HepG2 (cell line): ENCODE data around the gene ENG. TPM values are rescaled to one million over a fixed set of nuclear protein-coding genes. Genes with fewer than 3 reads are reported as not detected.

Experiments used
- AFF4 ChIP-seq: sonication (generic); formaldehyde crosslinking; IDR thresholded peaks from 2 replicates; pipeline ENCODE4 v1.4.0; 2020; ENCODE audit warnings: missing genetic modification reagents
- ATF3 ChIP-seq: sonication (generic); formaldehyde crosslinking; IDR thresholded peaks from 2 replicates; pipeline ENCODE4 v1.4.0; 2020; ENCODE audit warnings: missing genetic modification reagents
- CENPBD1 ChIP-seq: sonication (generic); formaldehyde crosslinking; IDR thresholded peaks from 2 replicates; pipeline ENCODE4 v1.8.0; 2022; ENCODE audit warnings: missing genetic modification reagents, low read depth, mild to moderate bottlenecking, borderline replicate concordance
- DDIT3 ChIP-seq: sonication (generic); formaldehyde crosslinking; IDR thresholded peaks from 2 replicates; pipeline ENCODE4 v1.4.0; 2020; ENCODE audit warnings: mild to moderate bottlenecking, missing genetic modification reagents
- HCFC1 ChIP-seq: fragments of 150-350 bp; IDR thresholded peaks from 2 replicates; pipeline ENCODE4 v1.6.1; 2014; ENCODE audit warnings: low read depth, low read length
- HOXA3 ChIP-seq: sonication (generic); formaldehyde crosslinking; IDR thresholded peaks from 2 replicates; pipeline ENCODE4 v1.5.0; 2020; ENCODE audit warnings: missing genetic modification reagents
- ISL2 ChIP-seq: sonication (generic); formaldehyde crosslinking; IDR thresholded peaks from 2 replicates; pipeline ENCODE4 v1.5.0; 2020; ENCODE audit warnings: missing genetic modification reagents
- MIER2 ChIP-seq: IDR thresholded peaks from 2 replicates; pipeline ENCODE4 v1.6.1; 2016; ENCODE audit warnings: missing biosample characterization, missing genetic modification reagents
- NFIC ChIP-seq: IDR thresholded peaks from 2 replicates; pipeline ENCODE4 v1.6.1; 2012; ENCODE audit warnings: mild to moderate bottlenecking, low read length, inconsistent platforms
- NFRKB ChIP-seq: fragments of 450-650 bp; IDR thresholded peaks from 2 replicates; pipeline ENCODE4 v1.6.1; 2017
- SNAPC4 ChIP-seq: sonication (generic); formaldehyde crosslinking; IDR thresholded peaks from 2 replicates; pipeline ENCODE4 v1.4.0; 2020; ENCODE audit warnings: mild to moderate bottlenecking, missing genetic modification reagents
- SP2 ChIP-seq: sonication (generic); formaldehyde crosslinking; IDR thresholded peaks from 2 replicates; pipeline ENCODE4 v1.5.1; 2020; ENCODE audit warnings: mild to moderate bottlenecking, missing genetic modification reagents
- TOE1 ChIP-seq: sonication (generic); formaldehyde crosslinking; IDR thresholded peaks from 2 replicates; pipeline ENCODE4 v1.4.0; 2020; ENCODE audit warnings: mild to moderate bottlenecking, missing genetic modification reagents
- WIZ ChIP-seq: sonication (generic); formaldehyde crosslinking; IDR thresholded peaks from 2 replicates; pipeline ENCODE4 v1.5.1; 2020; ENCODE audit warnings: mild to moderate bottlenecking, missing genetic modification reagents
- ZNF691 ChIP-seq: sonication (generic); formaldehyde crosslinking; IDR thresholded peaks from 2 replicates; pipeline ENCODE4 v1.4.0; 2020; ENCODE audit warnings: missing genetic modification reagents, low read depth, mild to moderate bottlenecking, borderline replicate concordance
- ZNF713 ChIP-seq: sonication (generic); formaldehyde crosslinking; IDR thresholded peaks from 2 replicates; pipeline ENCODE4 v1.4.0; 2020; ENCODE audit warnings: mild to moderate bottlenecking, missing genetic modification reagents
- ZNF747 ChIP-seq: sonication (generic); formaldehyde crosslinking; IDR thresholded peaks from 2 replicates; pipeline ENCODE4 v1.8.1; 2023; ENCODE audit warnings: missing genetic modification reagents, mild to moderate bottlenecking, borderline replicate concordance
- polyA plus RNA-seq, 8 experiments: library from polyadenylated mRNA; depleted of rRNA in 3 of 8; stranded (reverse) in 7 of 8; unstranded in 1 of 8; fragments of >200 nt; fragmentation: Illumina TruSeq in 4 of 8; extraction: Trizol in 4 of 8; gene quantifications; 2 replicates each; pipeline versions ENCODE4 v1.2.1 to v1.2.3, GENCODE V29; 2011 to 2016; ENCODE audit warnings: low read depth in 4 of 8, missing spikeins in 1 of 8, mixed read lengths in 1 of 8; ENCODE audit not compliant: insufficient read depth in 1 of 8
- total RNA-seq, 5 experiments: library from RNA; depleted of rRNA; stranded (reverse); fragments of >200 nt; fragmentation: Illumina TruSeq; extraction: Trizol; gene quantifications; 2 replicates each; pipeline ENCODE4 v1.2.3, GENCODE V29; 2016; ENCODE audit warnings: low read depth in 1 of 5

Gene ENG
- total and polyA plus RNA-seq, 2 of the 13 experiments (the other 11 are each of a cell fraction or from before 2014, with no cell fraction given) = 0.02 to 1.1 TPM

- TF ChIP-seq SNAPC4 (CRISPR knock-in tag) (no peak), NFIC (no peak), ZNF713 (CRISPR knock-in tag) (no peak), DDIT3 (CRISPR knock-in tag) (no peak), SP2 (CRISPR knock-in tag) (no peak), ATF3 (CRISPR knock-in tag) (no peak), AFF4 (CRISPR knock-in tag) (no peak), HOXA3 (no peak; the same call in 1 of the 2 replicates), ISL2 (peak; percentile 12; the same call in 1 of the 2 replicates), TOE1 (no peak), HCFC1 (no peak), ZNF747 (CRISPR knock-in tag) (no peak), NFRKB (no peak), MIER2 (CRISPR knock-in tag) (no peak), CENPBD1 (no peak), WIZ (no peak), ZNF691 (CRISPR knock-in tag) (no peak)
Measured at GRCh38 chr9:127897193-127897692, 42.8 kb upstream of the ENG start (continued).
